Aorta (tissue), 5 donors: ENCODE measurements around the gene STIL. TPM values are rescaled to one million over a fixed set of nuclear protein-coding genes. Genes with fewer than 3 reads are reported as not detected.

Experiments
- ATAC-seq: fragments of 200-7000 bp; cut with Tn5 transposase; one replicate; pipeline ENCODE4 v1.9.1; 2022; ENCODE audit warnings: moderate library complexity; ENCODE audit not compliant: low FRiP score
- DNase-seq, 2 donors: peaks; one replicate each; pipeline ENCODE4 v3.0.0-alpha.2; 2020
- H3K27ac ChIP-seq, 2 donors: one replicate each; pipeline ENCODE4 v1.5.1; 2013; ENCODE audit warnings: low read length in 2 of 2, mild to moderate bottlenecking in 2 of 2, moderate library complexity in 2 of 2, control low read depth in 1 of 2, inconsistent platforms in 1 of 2, low read depth in 1 of 2
- H3K27me3 ChIP-seq, 2 donors: one replicate each; pipeline ENCODE4 v1.6.1; 2013; ENCODE audit warnings: control low read depth in 1 of 2, low read length in 1 of 2, mild to moderate bottlenecking in 1 of 2, moderate library complexity in 1 of 2; ENCODE audit not compliant: insufficient read depth in 2 of 2, control insufficient read depth in 1 of 2
- H3K36me3 ChIP-seq, 2 donors: one replicate each; pipeline ENCODE4 v1.6.1; 2013; ENCODE audit warnings: control low read depth in 1 of 2, low read length in 1 of 2, mild to moderate bottlenecking in 1 of 2; ENCODE audit not compliant: insufficient read depth in 2 of 2, control insufficient read depth in 1 of 2
- H3K4me1 ChIP-seq, 2 donors: one replicate each; pipeline ENCODE4 v1.6.1; 2013; ENCODE audit warnings: low read length in 2 of 2, control low read depth in 1 of 2, mild to moderate bottlenecking in 1 of 2, moderate library complexity in 1 of 2; ENCODE audit not compliant: insufficient read depth in 2 of 2, control insufficient read depth in 1 of 2
- H3K4me3 ChIP-seq, 2 donors: one replicate each; pipeline ENCODE4 v1.5.1; 2013; ENCODE audit warnings: low read length in 2 of 2, control low read depth in 1 of 2, mild to moderate bottlenecking in 1 of 2
- H3K9me3 ChIP-seq: one replicate; pipeline ENCODE4 v1.6.1; 2013; ENCODE audit warnings: mild to moderate bottlenecking, low read length; ENCODE audit not compliant: control insufficient read depth
- WGBS, 2 donors: extraction: QIAGEN DNeasy Blood & Tissue Kit; methylation state at CpG; one replicate each; pipeline ENCODE4 v1.1.7; 2013; 5-methylcytosine and 5-hydroxymethylcytosine counted together
- intact Hi-C, 2 donors: fragments of 100-400 bp; cut with DNase I; formaldehyde crosslinking; loops; one replicate each; pipeline versions ENCODE4 v1.14.2 to v1.15.0; 2022
- polyA plus RNA-seq, 2 donors: library from polyadenylated mRNA; stranded (reverse); fragments of 200-250 nt; gene quantifications; one replicate each; pipeline ENCODE4 v1.2.3, GENCODE V29; 2013
- total RNA-seq, 2 donors: library from RNA; stranded (reverse); fragmentation: NEBNext Ultra II Directional; extraction: Animal tissue kit (Norgen Biotek cat#: 25700); gene quantifications; one replicate each; pipeline ENCODE4 v1.2.1, GENCODE V29; 2021
- donor health status: healthy with polysubstance abuse.
- donor health status: Bipolar disorder and iron deficiency.
- donor health status: DM: no; HTN: no; CAD: no.
- donor health status: DM: no; HTN: no; CAD: no.
- donor health status: DM: yes; HTN: yes; CAD: no.

STIL gene
- total and polyA plus RNA-seq, 4 donors: 0.18 to 2.9 (median 0.57) TPM

DNA sequence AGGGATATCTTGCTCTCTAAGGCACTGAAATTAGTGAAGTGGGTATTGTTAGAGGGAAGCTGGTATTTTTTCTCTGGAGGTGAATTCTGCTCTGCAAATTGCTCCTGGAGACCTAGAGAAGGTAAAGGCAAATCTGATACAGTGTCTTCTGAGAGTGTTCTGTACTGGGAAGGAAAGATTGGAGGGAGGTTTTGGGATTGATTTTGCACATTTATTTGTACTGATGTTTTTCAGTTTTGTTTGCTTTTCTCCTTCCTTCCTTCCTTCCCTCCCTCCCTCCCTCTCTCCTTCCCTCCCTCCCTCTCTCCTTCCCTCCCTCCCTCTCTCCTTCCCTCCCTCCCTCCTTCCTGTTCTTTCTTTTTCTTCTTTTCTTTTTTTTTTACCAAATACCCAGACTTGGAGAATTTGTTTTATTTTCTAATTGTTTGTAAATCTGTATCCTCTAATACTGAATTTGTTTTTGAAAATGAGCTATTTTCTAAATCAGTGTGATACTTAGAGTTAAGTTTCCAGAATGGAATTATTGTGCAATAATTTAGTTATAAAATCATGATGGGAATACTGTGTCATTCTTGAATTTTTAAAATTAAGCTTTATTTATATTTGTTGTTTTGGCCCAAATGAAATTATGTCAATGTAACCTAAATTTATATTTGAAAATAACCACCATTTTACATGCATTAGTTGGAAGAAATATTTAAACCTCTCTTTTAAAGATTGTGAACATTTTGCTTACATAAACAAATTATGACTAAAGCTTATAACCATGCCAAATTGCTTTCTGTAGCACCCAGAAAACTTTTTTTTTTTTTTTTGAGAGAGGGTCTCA, 24.5 kb upstream of the STIL start:
- Histone ChIP-seq H3K27ac (no peak overlapping the region), H3K9me3 (no peaks in the 10 kb centered on the region), H3K4me1 (no peaks in the 10 kb centered on the region)

DNA sequence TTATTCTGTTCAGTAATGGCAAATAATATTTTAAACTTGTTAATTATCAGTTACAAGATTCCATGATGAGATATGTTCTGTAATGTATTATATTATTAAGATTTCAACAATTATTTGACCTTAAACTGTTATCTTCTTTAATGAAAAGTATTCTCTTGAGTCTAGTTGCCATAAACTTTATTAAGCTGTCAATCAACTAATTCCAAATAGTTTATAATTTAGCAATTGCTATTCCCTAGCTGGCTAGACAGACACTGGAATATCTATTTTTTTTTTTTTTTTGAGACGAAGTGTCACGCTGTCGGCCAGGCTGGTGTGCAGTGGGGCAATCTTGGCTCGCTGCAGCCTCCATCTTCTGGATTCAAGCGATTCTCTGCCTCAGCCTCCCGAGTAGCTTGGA, 23.4 kb upstream of the STIL start:
- Histone ChIP-seq H3K4me1 (peaks cover 3 to 5% of the 10 kb centered on the region in 2 donors), H3K27ac (no peak overlapping the region), H3K9me3 (no peaks in the 10 kb centered on the region), H3K4me3 (no peak overlapping the region), H3K27me3 (no peaks in the 10 kb centered on the region), H3K36me3 (no peaks in the 10 kb centered on the region)
- intact Hi-C loops: no loop called here
- 81 to 85% methylated on average over 6 of the region's 6 CpGs for WGBS, 2 donors
- ATAC-seq (no peak), DNase-seq (no peak)

More for the DNA sequence above, 24.5 kb upstream of the STIL start:
- ATAC-seq (no peak), DNase-seq (no peak)
- intact Hi-C loops: no loop called here
- Histone ChIP-seq H3K36me3 (no peaks in the 10 kb centered on the region), H3K4me3 (no peak overlapping the region), H3K27me3 (no peaks in the 10 kb centered on the region)

DNA sequence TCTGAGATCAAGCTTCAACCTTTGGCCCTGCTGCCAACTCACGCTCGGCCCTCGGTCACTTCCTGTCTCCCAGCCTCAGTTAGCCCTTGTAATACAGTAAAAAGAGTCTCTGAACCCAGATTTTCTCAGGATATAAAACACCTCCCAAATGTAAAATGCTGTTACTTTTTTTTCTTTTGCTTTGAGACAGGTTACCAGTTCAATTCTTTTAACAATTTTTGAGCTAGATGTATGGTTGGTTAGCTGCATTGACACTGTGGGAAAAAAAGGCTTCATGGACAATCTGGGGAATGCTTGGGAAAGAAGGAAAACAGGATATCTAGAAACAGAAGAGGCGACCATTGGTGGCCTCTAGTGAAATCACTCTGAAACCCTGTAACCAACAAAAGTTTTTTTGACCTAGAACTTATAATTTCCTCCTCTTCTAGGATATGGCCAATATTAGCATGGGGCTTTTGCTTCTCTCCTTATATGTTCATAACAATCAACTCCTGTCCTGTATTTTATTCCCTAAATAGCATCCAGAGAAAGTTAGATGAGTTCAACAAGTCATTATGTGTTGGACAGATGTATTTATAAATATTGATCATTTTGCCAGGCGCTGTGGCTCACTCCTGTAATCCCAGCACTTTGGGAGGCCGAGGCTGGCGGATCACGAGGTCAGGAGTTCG, 21.0 kb upstream of the STIL start:
- peaks cover 6 to 9% of the 10 kb centered on the region in 2 donors for H3K4me1 ChIP-seq
- WGBS, 2 donors: 47 to 49% methylated on average over 9 of the region's 9 CpGs
- H3K27me3 ChIP-seq: no peaks in the 10 kb centered on the region
- intact Hi-C loops: no loop called here
- DNase-seq (no peak), ATAC-seq (no peak)
- peak overlapping the region; percentile 91 to 99 for H3K4me3 ChIP-seq
- H3K9me3 ChIP-seq: no peaks in the 10 kb centered on the region
- H3K27ac ChIP-seq: peak overlapping the region in 1 of 2 donors; percentile 92
- no peaks in the 10 kb centered on the region for H3K36me3 ChIP-seq

DNA sequence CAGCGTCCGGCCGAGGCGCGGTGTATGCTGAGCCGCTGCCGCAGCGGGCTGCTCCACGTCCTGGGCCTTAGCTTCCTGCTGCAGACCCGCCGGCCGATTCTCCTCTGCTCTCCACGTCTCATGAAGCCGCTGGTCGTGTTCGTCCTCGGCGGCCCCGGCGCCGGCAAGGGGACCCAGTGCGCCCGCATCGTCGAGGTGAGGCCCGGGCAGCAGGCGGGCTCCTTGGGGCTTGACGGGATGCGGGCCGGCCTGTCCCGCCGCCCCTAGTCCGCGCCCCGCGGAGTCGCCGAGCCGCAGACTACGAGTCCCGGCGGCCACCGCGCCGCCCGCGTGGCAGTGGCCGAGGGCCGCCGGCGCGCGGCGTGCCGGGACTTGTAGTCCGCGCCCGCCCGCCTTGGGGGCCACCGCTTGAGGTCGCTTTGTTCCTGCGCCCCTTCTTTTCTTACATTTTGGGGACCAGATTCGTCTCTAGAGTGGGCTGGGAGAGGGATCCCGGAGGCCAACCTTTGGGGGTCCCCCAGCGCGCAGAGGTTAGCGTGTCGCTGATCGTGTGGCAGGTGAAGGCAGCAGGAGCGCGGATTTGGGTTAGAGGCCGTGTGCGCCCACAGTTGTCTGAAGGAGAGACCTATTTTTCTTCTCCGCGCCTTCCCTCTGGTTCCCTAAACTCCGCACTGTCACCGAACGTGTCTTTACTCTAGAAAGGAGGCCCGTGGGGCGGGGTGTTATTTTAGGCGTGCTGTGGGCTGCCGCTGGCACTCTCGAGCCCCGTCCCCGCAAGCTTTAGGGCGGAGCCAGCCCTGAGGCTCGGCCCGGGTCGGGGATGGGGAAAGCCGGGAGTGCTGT, 20.2 kb upstream of the STIL start:
- no peaks in the 10 kb centered on the region for H3K27me3 ChIP-seq

DNA sequence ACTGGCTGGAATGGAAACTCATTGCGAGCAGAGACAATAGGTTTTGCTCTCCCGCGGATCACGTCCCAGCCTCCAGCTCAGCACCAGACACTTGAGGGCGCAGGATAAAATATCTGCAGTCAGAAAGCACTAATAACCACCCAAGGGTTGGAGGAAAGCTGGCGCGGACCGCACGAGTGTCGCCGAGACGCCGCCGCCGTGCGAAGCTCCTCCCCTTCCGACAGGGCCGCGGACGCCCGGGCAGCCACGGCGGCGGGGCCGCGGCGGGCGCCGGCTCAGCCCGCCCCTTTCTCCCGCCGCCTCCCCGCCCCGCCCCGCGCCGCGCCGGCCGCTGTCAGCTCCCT, 19.6 kb upstream of the STIL start, which contains the start of gene CMPK1:
Gene CMPK1, plus strand, starts transcription at position 213 of the 344 bp plus-strand sequence. CDS start 156 bp downstream, outside the sequence.
- no peaks in the 10 kb centered on the region for H3K9me3 ChIP-seq
- no peaks in the 10 kb centered on the region for H3K36me3 ChIP-seq
- WGBS, 2 donors: 0% methylated on average over 20 to 40 of the region's 40 CpGs
- H3K4me3 ChIP-seq: peak within 1 kb of the TSS; percentile 91 to 99
- peaks cover 6 to 9% of the 10 kb centered on the region in 2 donors for H3K4me1 ChIP-seq
- intact Hi-C loops: no loop called here
- peak within 1 kb of the TSS; percentile 92 to 94 for H3K27ac ChIP-seq
- ATAC-seq (peak; percentile 91), DNase-seq (peak; percentile 90 to 95)
- H3K27me3 ChIP-seq: no peaks in the 10 kb centered on the region

More for the DNA sequence above, 20.2 kb upstream of the STIL start:
- intact Hi-C loops: no loop called here
- Histone ChIP-seq H3K4me1 (peaks cover 6 to 9% of the 10 kb centered on the region in 2 donors), H3K27ac (peak overlapping the region; percentile 92 to 94), H3K4me3 (peak overlapping the region; percentile 91 to 99), H3K9me3 (no peaks in the 10 kb centered on the region), H3K36me3 (no peaks in the 10 kb centered on the region)
- DNase-seq: peak; percentile 87 to 93
- 0 to 1% methylated on average over 65 to 90 of the region's 90 CpGs for WGBS, 2 donors
- ATAC-seq: peak; percentile 97

DNA sequence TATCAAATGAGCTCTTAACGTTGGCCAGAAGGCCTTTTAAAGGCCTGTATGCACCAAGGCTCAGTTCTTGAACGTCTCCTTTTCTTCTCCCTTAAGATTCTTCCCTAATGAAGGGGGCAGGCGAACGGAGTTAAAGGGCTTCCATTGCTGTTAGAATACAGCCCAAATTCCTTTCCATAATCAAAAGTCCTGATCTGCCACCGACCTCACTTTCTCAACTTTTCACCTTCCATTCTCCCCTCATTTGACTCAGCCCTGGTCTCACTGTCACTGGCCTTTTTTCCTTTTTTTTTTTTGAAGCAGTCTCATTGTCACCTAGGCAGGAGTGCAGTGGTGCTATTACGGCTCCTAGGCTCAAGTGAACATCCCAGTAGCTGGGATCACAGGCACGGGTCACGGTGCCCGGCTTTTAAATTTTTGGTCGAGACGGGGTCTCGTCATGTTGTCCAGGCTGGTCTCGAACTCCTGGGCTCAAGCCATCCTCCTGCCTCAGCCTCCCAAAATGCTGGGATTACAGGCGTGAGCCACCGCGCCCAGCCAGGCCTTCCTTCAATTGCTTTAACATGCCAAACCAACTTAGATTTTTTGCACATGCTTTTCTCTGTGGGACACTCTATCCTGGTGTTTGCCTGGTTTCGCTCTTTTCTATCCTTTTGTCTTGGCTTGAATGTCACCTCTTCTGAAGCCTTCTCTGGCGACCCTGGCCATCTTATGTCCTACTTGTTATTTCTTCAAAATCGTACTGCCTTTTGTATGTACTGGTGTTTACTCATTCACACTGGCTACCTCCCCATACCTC, 19.0 kb upstream of the STIL start:
- ATAC-seq (no peak), DNase-seq (no peak)
- WGBS, 2 donors: 37 to 41% methylated on average over 19 of the region's 19 CpGs
- no peaks in the 10 kb centered on the region for H3K27me3 ChIP-seq
- H3K36me3 ChIP-seq: no peaks in the 10 kb centered on the region
- peak overlapping the region; percentile 49 to 90 for H3K27ac ChIP-seq
- H3K9me3 ChIP-seq: no peaks in the 10 kb centered on the region
- intact Hi-C loops: no loop called here
- peak overlapping the region; percentile 71 to 99 for H3K4me3 ChIP-seq
- peaks cover 6 to 9% of the 10 kb centered on the region in 2 donors for H3K4me1 ChIP-seq

DNA sequence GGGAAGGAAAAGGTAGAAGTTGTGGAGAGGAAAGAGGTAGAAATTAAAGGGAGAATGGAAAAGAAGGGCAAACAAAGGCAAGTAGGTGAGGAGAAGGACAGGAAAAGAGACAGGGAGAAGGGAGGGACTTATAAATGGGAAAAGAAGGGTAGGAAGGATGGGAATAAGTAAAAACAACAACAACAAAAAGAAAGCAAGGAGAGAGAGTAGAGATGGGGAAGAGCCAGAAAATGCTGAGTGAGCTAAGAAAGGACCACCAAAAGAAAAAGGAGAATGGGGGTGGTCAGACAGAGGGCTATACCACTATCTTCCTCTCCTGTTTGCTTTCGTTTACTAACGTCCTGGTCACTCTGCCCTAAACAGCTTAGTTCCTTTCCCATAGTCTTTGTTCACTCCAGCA, 17.9 kb upstream of the STIL start:
- ATAC-seq (no peak), DNase-seq (no peak)
- Histone ChIP-seq H3K27ac (peak overlapping the region in 1 of 2 donors; percentile 90), H3K36me3 (no peaks in the 10 kb centered on the region), H3K9me3 (no peaks in the 10 kb centered on the region), H3K4me3 (no peak overlapping the region), H3K4me1 (peaks cover 6 to 9% of the 10 kb centered on the region in 2 donors), H3K27me3 (no peaks in the 10 kb centered on the region)
- WGBS, 2 donors: 91% methylated on average over 2 of the region's 2 CpGs
- intact Hi-C loops: no loop called here

DNA sequence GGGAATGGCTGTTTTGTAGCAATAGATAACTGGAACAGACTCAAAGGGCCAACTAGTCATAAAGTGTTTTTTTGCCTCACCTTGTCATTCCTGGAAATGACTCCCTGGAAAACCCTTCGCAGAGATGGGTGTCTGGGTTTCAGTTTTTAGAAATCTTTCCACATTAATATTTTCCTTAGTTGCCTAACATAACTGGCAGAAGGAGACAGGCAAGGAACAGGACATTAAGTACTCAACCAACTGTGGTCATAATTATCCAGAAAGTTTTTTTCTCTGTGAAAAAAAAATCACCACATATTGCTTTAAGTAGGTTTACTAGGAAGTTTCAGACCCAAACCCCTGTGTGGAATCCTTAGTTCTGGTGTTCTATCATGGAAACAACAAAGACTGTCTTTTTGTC, 16.3 kb upstream of the STIL start:
- intact Hi-C loops: no loop called here
- peaks cover 6 to 9% of the 10 kb centered on the region in 2 donors for H3K4me1 ChIP-seq
- no peak overlapping the region for H3K27ac ChIP-seq
- no peaks in the 10 kb centered on the region for H3K27me3 ChIP-seq
- H3K36me3 ChIP-seq: no peaks in the 10 kb centered on the region
- no peaks in the 10 kb centered on the region for H3K9me3 ChIP-seq
- WGBS, 2 donors: 36 to 82% methylated on average over 1 of the region's 1 CpG
- no peak for ATAC-seq
- DNase-seq: no peak
- no peak overlapping the region for H3K4me3 ChIP-seq
